NCI-H1930 (cell line): Measurements from ENCODE around the gene ADAD2.

Experiments used
- DNase-seq, 2 experiments: peaks; one replicate each; lab custom pipeline; 2025; lab: John Stamatoyannopoulos, UW

Gene ADAD2

DNA sequence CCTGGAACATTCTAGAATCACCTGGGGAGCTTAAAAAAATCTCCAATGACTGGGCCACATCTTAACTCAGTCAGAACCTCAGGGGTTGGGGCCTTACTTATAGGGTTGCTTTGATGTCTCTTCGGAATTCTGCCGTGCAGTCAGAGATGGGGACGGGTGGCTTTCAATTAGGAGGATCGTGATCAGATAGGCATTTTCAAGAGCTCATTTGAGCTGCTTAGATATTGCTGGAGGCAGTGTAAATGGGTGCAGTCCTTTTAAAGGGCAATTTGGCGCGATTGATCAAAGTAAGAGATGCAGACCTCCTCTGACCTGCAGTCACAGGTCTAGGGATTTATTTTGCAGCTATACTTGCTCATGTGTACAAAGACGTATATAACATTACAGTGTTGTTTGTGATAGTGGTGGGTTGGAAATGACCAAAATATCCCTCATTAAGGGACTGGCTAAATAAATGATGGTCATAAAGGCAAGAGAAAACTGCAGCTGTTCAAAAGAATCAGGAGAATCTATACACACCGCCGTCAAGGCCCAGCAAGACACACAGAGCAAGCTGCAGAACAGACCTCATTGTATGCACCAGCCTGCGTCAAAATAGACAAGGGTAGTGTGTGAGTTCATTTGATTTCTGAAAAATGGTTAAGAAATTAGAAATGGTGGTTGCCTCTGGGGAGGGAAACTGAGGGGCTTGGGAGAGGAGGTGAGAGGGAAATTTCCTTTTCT lies 55.2 kb downstream of the ADAD2 start:
- DNase-seq: no peak

DNA sequence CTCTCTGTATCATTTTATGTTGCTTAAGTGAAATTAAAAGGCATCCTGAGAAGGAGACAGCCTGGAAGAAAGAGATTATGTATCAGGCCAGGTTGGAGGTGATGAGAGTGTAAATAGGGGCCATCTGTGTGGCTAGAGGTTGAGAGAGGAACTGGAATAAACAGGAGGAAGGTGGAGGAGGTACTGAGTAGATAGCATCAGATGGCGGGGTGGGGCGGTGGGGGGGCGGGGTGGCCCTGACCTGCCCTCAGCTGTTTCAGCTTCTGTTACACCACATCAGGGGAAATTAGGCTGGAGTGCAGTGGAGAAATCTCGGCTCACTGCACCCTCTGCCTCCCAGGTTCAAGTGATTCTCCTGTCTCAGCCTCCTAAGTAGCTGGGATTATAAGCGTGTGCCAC lies 55.7 kb downstream of the ADAD2 start:
- no peak for DNase-seq
